Esophagus muscularis mucosa (tissue), 4 donors: ENCODE results near the gene MELTF. TPM values are rescaled to one million over a fixed set of nuclear protein-coding genes. Genes with fewer than 3 reads are reported as not detected.

ENCODE experiments used
- DNase-seq: peaks from one replicate; pipeline ENCODE4 v3.0.0-alpha.2; 2017; ENCODE audit errors: extremely low spot score
- H3K27ac ChIP-seq, 4 donors: fragments of 200-600 bp; sonication (generic); replicated peaks in 1 of 4; 1 replicate in 3 of 4; 2 replicates in 1 of 4; pipeline ENCODE4 v1.5.1; 2016 to 2019; ENCODE audit warnings: mild to moderate bottlenecking in 1 of 4
- H3K27me3 ChIP-seq, 4 donors: fragments of 200-600 bp; sonication (generic); one replicate each; pipeline versions ENCODE4 v1.5.1 to v1.6.0; 2016 to 2019
- H3K36me3 ChIP-seq, 4 donors: fragments of 200-600 bp; sonication (generic); one replicate each; pipeline ENCODE4 v1.5.1; 2016 to 2019
- H3K4me1 ChIP-seq, 4 donors: fragments of 200-600 bp; sonication (generic); one replicate each; pipeline ENCODE4 v1.5.1; 2016 to 2019
- H3K4me3 ChIP-seq, 4 donors: fragments of 200-600 bp; sonication (generic); 1 replicate in 2 of 4; 2 replicates in 2 of 4; pipeline ENCODE4 v1.5.1; 2016 to 2019; ENCODE audit warnings: mild to moderate bottlenecking in 4 of 4, moderate library complexity in 1 of 4
- H3K9me3 ChIP-seq, 4 donors: fragments of 200-600 bp; sonication (generic); 1 replicate in 3 of 4; 2 replicates in 1 of 4; pipeline ENCODE4 v1.5.1; 2016 to 2019
- CTCF ChIP-seq, 3 experiments: fragments of 200-600 bp in 2 of 3; fragments of 450-650 bp in 1 of 3; sonication (generic) in 2 of 3; IDR thresholded peaks; one replicate each; pipeline ENCODE4 v1.5.1; 2017 to 2019; ENCODE audit warnings: antibody characterized with exemption in 3 of 3, mild to moderate bottlenecking in 2 of 3, moderate library complexity in 1 of 3
- EP300 ChIP-seq: sonication (generic); formaldehyde crosslinking; IDR thresholded peaks from one replicate; pipeline ENCODE4 v1.6.1; 2017; ENCODE audit warnings: antibody characterized with exemption
- POLR2A ChIP-seq: fragments of 450-650 bp; IDR thresholded peaks from one replicate; pipeline ENCODE4 v1.6.1; 2017; ENCODE audit warnings: antibody characterized with exemption, moderate library complexity, mild to moderate bottlenecking, low read depth
- POLR2AphosphoS5 ChIP-seq, 2 donors: sonication (generic); formaldehyde crosslinking; IDR thresholded peaks; one replicate each; pipeline ENCODE4 v1.6.1; 2017; ENCODE audit warnings: antibody characterized with exemption in 2 of 2
- WGBS: methylation state at CpG from one replicate; pipeline ENCODE4 v1.1.5; 2018; 5-methylcytosine and 5-hydroxymethylcytosine counted together
- intact Hi-C: fragments of 100-400 bp; cut with DNase I; formaldehyde crosslinking; loops from one replicate; pipeline ENCODE4 v1.15.1; 2023
- total RNA-seq, 4 donors: library from RNA; depleted of rRNA; stranded (reverse); fragments of >200 nt; gene quantifications; one replicate each; pipeline versions ENCODE4 v1.1.0 to v1.2.1, GENCODE V29; 2016

The MELTF gene
- total RNA-seq, 4 donors from 2014 or later = 3.6 to 9.1 (median 4.5) TPM

- no peak overlapping the region for H3K27ac ChIP-seq
- TF ChIP-seq CTCF (IDR thresholded peaks at IDR 0.05) = no peak
- no peak for TF ChIP-seq EP300
- 72% methylated on average over 8 of the region's 10 CpGs for WGBS
- H3K27me3 ChIP-seq = peaks cover 0 to 32% (median 0%) of the 10 kb centered on the region in 4 donors
- intact Hi-C loops = no loop called here
- H3K9me3 ChIP-seq = peaks cover 0 to 8% (median 0%) of the 10 kb centered on the region in 4 donors
- H3K36me3 ChIP-seq = no peaks in the 10 kb centered on the region
- no peak overlapping the region for H3K4me3 ChIP-seq
- DNase-seq = no peak
- H3K4me1 ChIP-seq = peaks cover 0 to 3% (median 0%) of the 10 kb centered on the region in 4 donors
Measured at GRCh38 chr3:196987022-196987421, 42.6 kb downstream of the MELTF start.

- H3K27ac ChIP-seq = no peak overlapping the region
- no peak for TF ChIP-seq POLR2A
- TF ChIP-seq CTCF (IDR thresholded peaks at IDR 0.05) = no peak
- TF ChIP-seq POLR2AphosphoS5 (IDR thresholded peaks at IDR 0.05) = no peak
- no peak for TF ChIP-seq EP300
- no peaks in the 10 kb centered on the region for H3K36me3 ChIP-seq
- no peak for DNase-seq
- peaks cover 0 to 3% (median 0%) of the 10 kb centered on the region in 4 donors for H3K4me1 ChIP-seq
- peaks cover 0 to 8% (median 0%) of the 10 kb centered on the region in 4 donors for H3K9me3 ChIP-seq
- no peak overlapping the region for H3K4me3 ChIP-seq
- intact Hi-C loops = no loop called here
- H3K27me3 ChIP-seq = peaks cover 0 to 32% (median 0%) of the 10 kb centered on the region in 4 donors
- WGBS = 88% methylated on average over 9 of the region's 9 CpGs
Measured at GRCh38 chr3:196985954-196986885, 43.4 kb downstream of the MELTF start.

GRCh38 chr3:196985298-196985697 lies 44.3 kb downstream of the MELTF start:
- no peak overlapping the region for H3K4me3 ChIP-seq
- intact Hi-C loops = no loop called here
- DNase-seq = no peak
- H3K27me3 ChIP-seq = peaks cover 0 to 32% (median 0%) of the 10 kb centered on the region in 4 donors
- peaks cover 0 to 8% (median 0%) of the 10 kb centered on the region in 4 donors for H3K9me3 ChIP-seq
- WGBS = 83% methylated on average over 4 of the region's 6 CpGs
- H3K36me3 ChIP-seq = no peaks in the 10 kb centered on the region
- no peak overlapping the region for H3K27ac ChIP-seq
- TF ChIP-seq CTCF (IDR thresholded peaks at IDR 0.05) (no peak), POLR2AphosphoS5 (IDR thresholded peaks at IDR 0.05) (no peak), EP300 (no peak), POLR2A (no peak)
- H3K4me1 ChIP-seq = peaks cover 0 to 3% (median 0%) of the 10 kb centered on the region in 4 donors

- intact Hi-C loops = no loop called here
- WGBS = 90% methylated on average over 1 of the region's 1 CpG
- TF ChIP-seq POLR2A (no peak), EP300 (no peak), CTCF (IDR thresholded peaks at IDR 0.05) (no peak), POLR2AphosphoS5 (IDR thresholded peaks at IDR 0.05) (no peak)
- H3K4me1 ChIP-seq = peaks cover 0 to 8% (median 4%) of the 10 kb centered on the region in 4 donors
- peaks cover 0 to 24% (median 0%) of the 10 kb centered on the region in 4 donors for H3K27me3 ChIP-seq
- H3K36me3 ChIP-seq = no peaks in the 10 kb centered on the region
- H3K9me3 ChIP-seq = peaks cover 0 to 8% (median 0%) of the 10 kb centered on the region in 4 donors
- no peak overlapping the region for H3K4me3 ChIP-seq
- no peak for DNase-seq
- no peak overlapping the region for H3K27ac ChIP-seq
Measured at GRCh38 chr3:196983186-196983585, 46.4 kb downstream of the MELTF start.
